ENCODE measurements around the gene FBXW11.

DNA sequence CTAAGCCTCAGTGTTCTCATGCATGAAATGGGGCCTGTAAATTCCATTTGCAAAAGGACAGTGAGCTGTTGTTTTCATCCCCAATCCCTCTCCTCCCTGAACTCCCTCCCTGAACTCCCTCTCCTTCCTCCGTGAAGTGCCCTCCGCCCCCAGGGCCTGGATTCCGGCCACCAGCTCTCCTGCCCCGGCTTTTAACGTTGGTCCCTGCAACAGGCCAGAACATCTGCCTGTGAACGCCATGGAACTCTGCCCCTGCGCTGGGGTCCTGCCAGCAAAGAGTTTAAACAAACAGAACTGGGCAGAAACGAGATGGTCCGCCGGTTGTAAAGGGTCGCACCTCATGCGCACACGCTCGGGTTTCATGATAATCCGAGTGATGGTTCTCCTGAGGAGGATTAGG, 158.4 kb downstream of the FBXW11 start:
- TF ChIP-seq, protein P1, sequence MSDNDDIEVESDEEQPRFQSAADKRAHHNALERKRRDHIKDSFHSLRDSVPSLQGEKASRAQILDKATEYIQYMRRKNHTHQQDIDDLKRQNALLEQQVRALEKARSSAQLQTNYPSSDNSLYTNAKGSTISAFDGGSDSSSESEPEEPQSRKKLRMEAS (IDR thresholded peaks at IDR 0.05) = no peak
- TF ChIP-seq POLR2A (IDR thresholded peaks at IDR 0.05; ENCODE audit: borderline replicate concordance, extremely low read depth, insufficient read depth, insufficient read length) = no peak
